Mucosa of stomach (tissue), 1 donor: ENCODE data around the gene OR8D4.

Experiments
- H3K27me3 ChIP-seq: one replicate; pipeline ENCODE4 v1.7.0; 2013; ENCODE audit warnings: mild to moderate bottlenecking, low read length; ENCODE audit not compliant: control insufficient read depth, insufficient read depth
- H3K36me3 ChIP-seq: one replicate; pipeline ENCODE4 v1.7.0; 2013; ENCODE audit warnings: low read length; ENCODE audit not compliant: control insufficient read depth, insufficient read depth
- H3K4me1 ChIP-seq: one replicate; pipeline ENCODE4 v1.7.0; 2013; ENCODE audit warnings: mild to moderate bottlenecking, low read length; ENCODE audit not compliant: control insufficient read depth, insufficient read depth
- H3K4me3 ChIP-seq: one replicate; pipeline ENCODE4 v1.7.0; 2013; ENCODE audit warnings: low read length
- H3K9ac ChIP-seq: one replicate; pipeline ENCODE4 v1.7.0; 2013; ENCODE audit warnings: mild to moderate bottlenecking, low read length, moderate library complexity
- H3K9me3 ChIP-seq: one replicate; pipeline ENCODE4 v1.7.0; 2013; ENCODE audit warnings: mild to moderate bottlenecking, low read length, moderate library complexity; ENCODE audit not compliant: control insufficient read depth
- donor health status: Pancreatic carcinoma.

OR8D4 gene

GRCh38 chr11:123905826-123906225, 3.9 kb downstream of the OR8D4 start:
- no peaks in the 10 kb centered on the region for H3K36me3 ChIP-seq
- H3K4me3 ChIP-seq, result no peak overlapping the region
- no peaks in the 10 kb centered on the region for H3K27me3 ChIP-seq
- H3K4me1 ChIP-seq, result no peaks in the 10 kb centered on the region
- H3K9me3 ChIP-seq, result no peaks in the 10 kb centered on the region
- no peak overlapping the region for H3K9ac ChIP-seq

- H3K4me1 ChIP-seq, result no peaks in the 10 kb centered on the region
- H3K27me3 ChIP-seq, result no peaks in the 10 kb centered on the region
- no peaks in the 10 kb centered on the region for H3K9me3 ChIP-seq
- H3K4me3 ChIP-seq, result no peak overlapping the region
- no peaks in the 10 kb centered on the region for H3K36me3 ChIP-seq
- H3K9ac ChIP-seq, result no peak overlapping the region
These were observed 19.0 kb downstream of the OR8D4 start for GRCh38 chr11:123920943-123921342.

- H3K4me1 ChIP-seq, result no peaks in the 10 kb centered on the region
- no peaks in the 10 kb centered on the region for H3K27me3 ChIP-seq
- no peaks in the 10 kb centered on the region for H3K36me3 ChIP-seq
- no peak overlapping the region for H3K4me3 ChIP-seq
- H3K9me3 ChIP-seq, result no peaks in the 10 kb centered on the region
- no peak overlapping the region for H3K9ac ChIP-seq
These were observed 22.1 kb downstream of the OR8D4 start for GRCh38 chr11:123924027-123924426.

- no peaks in the 10 kb centered on the region for H3K4me1 ChIP-seq
- H3K9me3 ChIP-seq, result no peaks in the 10 kb centered on the region
- no peaks in the 10 kb centered on the region for H3K36me3 ChIP-seq
- H3K9ac ChIP-seq, result no peak within 1 kb of the TSS
- no peak within 1 kb of the TSS for H3K4me3 ChIP-seq
- no peaks in the 10 kb centered on the region for H3K27me3 ChIP-seq
These were observed 37.4 kb downstream of the OR8D4 start, which contains the start of gene OR4D5 for GRCh38 chr11:123939317-123939716. TSS of gene OR4D5 (plus strand) at chr11:123939617. CDS start at chr11:123939617, 0 bp downstream.

- Histone ChIP-seq H3K36me3 (no peaks in the 10 kb centered on the region), H3K27me3 (no peaks in the 10 kb centered on the region), H3K9ac (no peak overlapping the region)
These were observed 40.4 kb downstream of the OR8D4 start for GRCh38 chr11:123942413-123942812.

GRCh38 chr11:123943738-123944137, 41.8 kb downstream of the OR8D4 start, which contains the start of gene OR6T1:
TSS of gene OR6T1 (minus strand) at chr11:123943838. CDS start at chr11:123943838, 0 bp downstream.
- no peaks in the 10 kb centered on the region for H3K27me3 ChIP-seq
- H3K4me1 ChIP-seq, result no peaks in the 10 kb centered on the region
- no peak within 1 kb of the TSS for H3K9ac ChIP-seq
- H3K9me3 ChIP-seq, result no peaks in the 10 kb centered on the region
- no peak within 1 kb of the TSS for H3K4me3 ChIP-seq
- no peaks in the 10 kb centered on the region for H3K36me3 ChIP-seq

More at GRCh38 chr11:123942413-123942812, 40.4 kb downstream of the OR8D4 start:
- Histone ChIP-seq H3K4me1 (no peaks in the 10 kb centered on the region), H3K4me3 (no peak overlapping the region), H3K9me3 (no peaks in the 10 kb centered on the region)

GRCh38 chr11:123945132-123945531, 43.2 kb downstream of the OR8D4 start:
- H3K36me3 ChIP-seq, result no peaks in the 10 kb centered on the region
- H3K9ac ChIP-seq, result no peak overlapping the region
- H3K4me1 ChIP-seq, result no peaks in the 10 kb centered on the region
- no peak overlapping the region for H3K4me3 ChIP-seq
- H3K9me3 ChIP-seq, result no peaks in the 10 kb centered on the region
- no peaks in the 10 kb centered on the region for H3K27me3 ChIP-seq

GRCh38 chr11:123956752-123957151, 54.8 kb downstream of the OR8D4 start:
- Histone ChIP-seq H3K4me3 (no peak overlapping the region), H3K4me1 (no peaks in the 10 kb centered on the region), H3K27me3 (no peaks in the 10 kb centered on the region), H3K36me3 (no peaks in the 10 kb centered on the region), H3K9ac (no peak overlapping the region), H3K9me3 (no peaks in the 10 kb centered on the region)
